ENCODE results near the gene SMIM30.
"Not testable (repeated sequence)": the region's sequence is repeated elsewhere in the genome, so short reads cannot be mapped to it uniquely, and the experiment has no call there.

SMIM30 gene, protein sequence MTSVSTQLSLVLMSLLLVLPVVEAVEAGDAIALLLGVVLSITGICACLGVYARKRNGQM

DNA sequence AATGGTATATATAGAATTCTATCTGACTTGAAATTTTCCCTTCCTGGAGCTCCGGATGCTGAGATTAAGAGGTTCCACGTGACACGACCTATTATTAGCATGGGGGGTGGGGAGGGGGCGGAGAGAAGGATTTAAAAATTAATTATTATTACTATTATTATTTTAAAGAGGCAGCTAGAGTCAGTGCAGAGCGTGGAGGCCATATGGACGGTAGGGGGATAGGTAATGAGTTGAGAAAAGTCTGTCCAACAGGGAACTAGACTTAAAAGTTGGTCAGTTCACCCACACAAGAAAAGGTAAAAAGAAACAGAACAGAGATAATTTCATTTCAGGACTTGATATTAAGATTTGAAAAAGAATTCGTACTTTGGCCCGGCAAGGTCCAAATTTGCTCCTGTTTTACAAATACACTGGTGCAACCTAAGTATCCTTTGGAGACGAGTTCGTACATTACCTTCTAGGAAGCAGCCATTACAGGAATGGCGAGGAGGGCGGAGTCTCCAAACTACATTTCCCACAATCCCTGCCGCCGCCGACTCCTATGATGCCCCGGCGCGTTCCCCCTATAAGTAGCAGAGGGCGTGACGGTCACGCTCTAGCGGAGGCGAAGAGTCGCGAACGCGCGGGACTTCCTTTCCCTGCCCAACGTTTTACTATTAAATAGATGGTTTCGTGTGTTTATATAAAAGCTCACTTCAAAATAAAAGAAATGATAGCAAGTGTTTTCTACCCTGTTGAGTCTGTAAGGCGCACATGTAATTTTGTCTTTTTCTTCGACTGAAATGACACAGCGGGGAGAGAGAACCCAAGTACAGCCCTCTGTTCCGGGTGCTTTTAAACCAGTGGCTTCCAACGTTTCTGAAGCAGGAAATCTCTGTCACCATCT is at the start of gene SMIM30:
Gene SMIM30 (minus strand): TSS at position 481 of the 886 bp plus-strand sequence. CDS start 976 bp downstream, outside the sequence.
- DNase-seq, result peak; percentile 81

DNA sequence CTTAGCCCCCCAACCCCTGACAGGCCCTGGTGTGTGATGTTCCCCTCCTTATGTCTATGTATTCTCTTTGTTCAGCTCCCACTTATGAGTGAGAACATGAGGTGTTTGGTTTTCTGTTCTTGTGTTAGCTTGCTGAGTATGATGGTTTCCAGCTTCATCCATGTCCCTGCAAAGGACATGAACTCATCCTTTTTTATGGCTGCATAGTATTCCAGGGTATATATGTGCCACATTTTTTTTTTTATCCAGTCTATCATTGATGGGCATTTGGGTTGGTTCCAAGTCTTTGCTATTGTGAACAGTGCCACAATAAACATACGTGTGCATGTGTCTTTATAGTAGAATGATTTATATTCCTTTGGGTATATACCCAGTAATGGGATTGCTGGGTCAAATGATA is 47.8 kb upstream of the SMIM30 start:
- not testable (repeated sequence) for DNase-seq

GRCh38 chr7:113161050-113161449 is 42.7 kb upstream of the SMIM30 start:
- no peak for DNase-seq

GRCh38 chr7:113159746-113160339 is 41.5 kb upstream of the SMIM30 start:
- no peak for DNase-seq

DNA sequence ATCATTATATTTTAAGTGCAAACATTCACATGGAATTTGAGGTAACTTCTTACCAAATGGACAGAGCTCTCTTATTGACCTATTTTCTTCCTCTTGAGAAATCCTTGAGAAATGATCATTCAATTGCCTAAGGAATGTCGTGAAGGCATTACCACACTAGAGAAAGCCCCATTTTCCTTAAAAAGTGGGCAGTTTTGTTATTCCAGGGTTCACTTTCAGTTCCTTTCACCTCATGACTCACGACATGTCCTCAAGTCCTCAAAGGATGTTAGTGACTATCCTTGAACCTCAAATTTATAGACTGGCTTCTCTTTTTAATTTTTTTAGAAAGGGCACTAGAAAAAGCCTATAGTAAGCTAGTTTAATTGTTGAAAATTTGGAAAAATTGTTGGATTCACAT is 40.4 kb upstream of the SMIM30 start:
- no peak for DNase-seq

DNA sequence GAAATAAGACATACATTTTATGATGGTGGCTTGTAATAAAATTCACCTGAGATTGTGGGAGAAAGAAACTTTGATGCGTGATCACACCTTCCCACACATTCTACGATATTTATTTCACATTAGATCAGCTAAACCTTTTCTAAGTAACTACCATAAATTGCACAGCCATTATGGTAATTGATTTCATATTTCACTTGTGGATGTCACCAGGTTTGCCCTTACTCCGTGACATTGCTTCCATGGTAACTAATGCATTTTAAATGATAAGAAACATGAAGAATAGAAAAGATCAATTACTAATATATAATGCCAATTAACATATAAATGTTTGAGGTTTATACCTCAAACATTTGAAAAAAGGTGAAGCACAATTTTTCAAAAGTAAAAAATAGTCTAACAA is 35.8 kb upstream of the SMIM30 start:
- no peak for DNase-seq

- DNase-seq, result no peak
Measured at GRCh38 chr7:113144817-113145216, 26.5 kb upstream of the SMIM30 start.

DNA sequence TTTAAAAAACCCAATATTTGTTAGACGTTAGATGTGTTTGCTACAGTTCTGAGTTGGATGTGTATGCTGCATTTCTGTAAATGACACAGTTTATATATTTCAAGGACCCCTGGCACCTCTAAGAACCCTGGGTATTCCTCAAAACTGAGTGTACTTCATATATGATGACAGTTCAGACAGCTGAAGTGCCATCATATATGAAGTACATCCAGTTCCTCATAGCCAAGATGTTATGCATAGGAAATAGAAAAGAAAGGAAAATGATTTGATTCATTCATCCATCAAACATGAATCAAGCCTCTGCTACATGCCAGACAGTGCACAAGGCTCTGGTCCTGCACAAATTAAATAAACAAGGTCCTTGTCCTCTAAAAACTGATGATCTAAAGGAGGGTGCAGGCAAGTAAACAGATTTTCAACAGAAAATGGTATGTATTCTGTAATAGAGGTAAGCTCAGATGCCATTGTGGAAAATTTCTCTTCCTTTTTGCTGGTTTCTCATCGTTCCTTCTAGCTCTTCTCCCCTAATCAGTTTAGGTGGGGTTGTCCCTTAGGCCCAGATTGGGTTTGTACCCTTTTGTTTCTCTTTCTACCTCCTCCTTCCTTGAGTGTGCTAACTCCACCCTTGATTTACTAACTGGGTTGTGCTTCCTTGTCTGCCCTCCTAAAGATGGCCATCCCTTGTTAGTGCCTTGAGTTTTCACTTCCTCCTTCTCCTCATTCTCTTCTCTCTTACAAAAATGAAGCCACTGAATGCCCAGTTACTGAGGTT is 25.3 kb upstream of the SMIM30 start:
- DNase-seq, result no peak

DNA sequence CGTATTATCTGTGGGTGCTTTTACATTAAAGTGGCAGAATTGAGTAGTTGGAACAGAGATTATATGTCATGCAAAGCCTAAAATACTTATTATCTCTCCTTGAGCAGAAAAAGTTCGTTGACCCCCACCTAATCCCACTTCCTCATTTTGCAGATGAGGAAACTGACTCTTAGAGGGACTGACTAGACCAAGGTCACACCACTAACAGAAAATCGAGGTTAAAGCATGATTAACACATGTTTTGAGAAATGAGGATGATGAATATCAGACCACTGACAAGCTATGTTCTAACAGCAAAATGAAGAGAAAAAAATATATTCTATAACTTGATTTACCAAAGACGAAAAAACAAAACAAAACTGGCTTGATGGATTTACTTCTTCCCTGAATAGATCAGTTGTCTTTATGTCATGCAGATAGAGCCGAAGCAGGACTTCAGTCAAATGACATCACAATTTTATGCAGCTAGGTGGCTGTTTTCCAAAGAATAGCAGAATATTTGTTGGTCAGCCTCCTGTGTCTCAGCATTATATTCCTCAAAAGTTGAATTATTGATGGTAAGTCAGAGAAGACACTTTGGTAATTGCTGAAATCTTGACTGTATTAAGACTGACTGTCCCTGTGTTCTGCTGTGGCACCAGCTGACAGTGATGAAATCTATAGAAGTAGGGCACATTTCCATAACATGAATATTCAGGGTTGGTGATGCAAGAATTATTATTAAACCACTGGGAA is 24.2 kb upstream of the SMIM30 start:
- no peak for DNase-seq

- DNase-seq, result no peak
Measured at GRCh38 chr7:113141803-113142202, 23.4 kb upstream of the SMIM30 start.

DNA sequence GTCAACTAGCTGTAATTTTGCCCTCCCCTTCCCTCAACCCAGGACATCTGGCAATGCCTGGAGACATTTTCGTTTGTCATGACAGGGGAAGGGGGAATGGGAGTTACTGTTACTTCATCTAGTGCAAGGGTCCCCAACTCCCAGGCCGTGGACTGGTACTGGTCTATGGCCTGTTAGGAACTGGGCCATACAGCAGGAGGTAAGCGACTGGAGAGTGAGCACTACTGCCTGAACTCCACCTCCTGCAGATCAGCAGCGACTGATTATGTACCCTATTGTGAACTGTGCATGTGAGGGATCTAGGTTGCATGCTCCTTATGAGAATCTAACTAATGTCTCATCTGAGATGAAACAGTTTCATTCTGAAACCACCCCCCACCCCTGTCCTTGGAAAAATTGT is 22.6 kb upstream of the SMIM30 start:
- no peak for DNase-seq

DNA sequence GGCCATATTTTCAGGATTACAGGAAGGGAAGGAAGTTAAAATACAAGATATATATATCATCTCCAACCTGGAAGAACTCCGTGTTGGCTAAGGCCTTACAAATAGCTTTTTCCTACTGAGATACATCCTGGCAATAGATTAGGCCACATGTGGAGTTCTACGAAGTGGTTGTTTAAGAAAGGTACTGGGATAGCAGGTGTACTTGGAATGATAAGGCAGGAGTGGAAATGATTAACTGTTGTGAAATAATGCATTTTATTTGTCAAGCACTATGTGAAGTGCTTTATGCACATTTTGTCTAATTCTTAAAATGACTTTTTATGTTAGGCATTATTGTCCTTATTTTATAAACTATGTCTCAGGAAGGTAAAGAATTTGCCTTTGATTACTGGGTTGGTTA is 18.9 kb upstream of the SMIM30 start:
- no peak for DNase-seq

- no peak for DNase-seq
Measured at GRCh38 chr7:113134025-113134424, 15.7 kb upstream of the SMIM30 start.

- DNase-seq, result no peak
Measured at GRCh38 chr7:113131367-113131766, 13.0 kb upstream of the SMIM30 start.

- DNase-seq, result no peak
Measured at GRCh38 chr7:113128031-113128430, 9.7 kb upstream of the SMIM30 start.

DNA sequence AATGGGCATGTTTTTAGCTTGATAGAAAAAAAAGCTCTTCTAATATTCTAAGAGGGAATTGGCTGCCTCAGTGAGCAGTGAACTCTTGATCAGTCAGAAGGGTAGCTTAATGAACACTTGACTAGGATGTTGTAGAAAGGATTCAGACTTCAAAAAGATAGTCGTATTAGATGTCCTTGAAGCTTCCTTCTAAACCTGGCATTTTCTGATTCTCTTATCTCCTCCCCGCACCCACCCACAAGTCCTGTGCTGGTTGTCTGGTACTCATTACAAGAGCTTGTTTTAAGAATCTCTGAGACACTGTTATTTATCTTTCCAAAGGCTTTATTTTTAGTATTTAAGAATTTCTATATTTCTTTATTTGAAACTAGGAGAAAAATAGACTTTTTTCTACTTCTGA is 7.4 kb upstream of the SMIM30 start:
- no peak for DNase-seq

GRCh38 chr7:113122744-113123143 is 4.4 kb upstream of the SMIM30 start:
- no peak for DNase-seq

DNA sequence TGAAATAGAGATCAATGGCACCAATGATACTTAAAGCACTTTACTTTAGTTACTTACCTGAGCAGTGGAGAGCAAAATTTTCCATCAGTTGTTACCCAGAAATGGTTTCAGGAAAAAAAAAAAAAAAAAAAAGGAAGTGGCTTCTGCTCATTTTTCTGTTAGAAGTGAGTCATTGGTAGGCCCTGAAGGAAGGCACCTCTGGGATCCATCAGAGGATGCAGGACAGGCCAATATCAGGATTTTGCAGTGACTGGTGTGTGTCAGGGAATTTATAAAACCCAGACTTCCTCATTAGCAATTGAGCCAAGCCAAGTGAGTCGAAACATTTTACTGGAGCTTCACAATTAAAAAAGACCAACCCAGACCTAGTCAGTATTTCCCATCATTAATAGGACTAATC is 2.3 kb upstream of the SMIM30 start:
- DNase-seq, result no peak

DNA sequence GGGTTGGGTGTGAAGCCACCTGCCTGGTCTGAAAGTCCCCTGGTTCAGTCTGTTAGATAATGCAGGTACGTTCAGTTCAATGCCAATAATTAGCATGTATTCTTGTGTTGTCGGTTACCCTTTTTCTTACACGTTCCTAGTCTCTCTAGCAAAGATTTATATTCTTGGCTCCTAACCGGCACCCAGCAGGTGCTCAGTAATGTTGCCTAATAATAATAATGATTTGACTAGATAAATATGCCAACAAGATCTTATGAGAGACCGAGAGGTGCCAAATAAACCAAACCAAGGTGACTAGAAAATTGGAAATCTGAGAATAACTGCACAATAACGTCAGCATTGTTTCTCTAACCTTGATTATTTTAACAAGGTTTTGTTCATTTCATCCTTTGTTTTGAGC is 1.1 kb upstream of the SMIM30 start:
- DNase-seq, result no peak

DNA sequence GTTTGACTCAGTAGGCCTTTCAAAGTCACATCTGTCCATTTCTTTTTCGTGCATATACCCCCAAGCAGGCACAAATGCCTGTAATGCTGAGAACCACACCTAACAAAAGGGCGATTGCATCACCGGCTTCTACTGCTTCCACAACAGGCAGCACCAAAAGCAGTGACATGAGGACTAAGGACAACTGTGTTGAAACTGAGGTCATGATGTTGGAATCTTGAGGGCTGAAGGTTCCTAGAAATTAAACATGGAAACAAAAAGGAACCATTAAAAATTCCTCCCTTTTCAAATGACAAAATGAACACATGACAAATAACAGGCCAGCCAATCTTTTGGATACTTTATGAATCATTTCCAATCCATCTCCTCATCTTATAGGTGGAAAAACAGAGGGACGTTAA is 980 bp downstream of the SMIM30 start:
- DNase-seq, result not testable (repeated sequence)

DNA sequence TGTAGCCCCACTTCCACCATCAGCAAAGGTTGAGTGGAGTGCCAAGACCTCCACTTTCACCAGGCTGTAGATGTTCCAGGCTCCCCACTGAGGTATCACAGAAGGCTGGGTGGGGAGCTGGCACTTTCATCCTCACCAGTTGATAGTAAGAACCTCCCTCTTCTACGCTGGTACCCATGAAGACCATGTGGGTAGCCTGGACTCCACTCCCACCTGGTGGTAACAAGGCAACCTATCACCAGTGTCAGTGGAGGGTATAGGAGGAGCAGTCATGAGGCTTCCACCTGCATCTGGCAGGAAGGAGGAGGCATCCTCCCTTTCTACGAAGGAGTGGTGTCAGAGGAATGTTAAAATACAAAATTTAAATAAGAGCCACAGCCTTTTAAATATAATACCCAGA is 4.4 kb downstream of the SMIM30 start:
- DNase-seq, result no peak

- no peak for DNase-seq
Measured at GRCh38 chr7:113109718-113110117, 8.6 kb downstream of the SMIM30 start.

DNA sequence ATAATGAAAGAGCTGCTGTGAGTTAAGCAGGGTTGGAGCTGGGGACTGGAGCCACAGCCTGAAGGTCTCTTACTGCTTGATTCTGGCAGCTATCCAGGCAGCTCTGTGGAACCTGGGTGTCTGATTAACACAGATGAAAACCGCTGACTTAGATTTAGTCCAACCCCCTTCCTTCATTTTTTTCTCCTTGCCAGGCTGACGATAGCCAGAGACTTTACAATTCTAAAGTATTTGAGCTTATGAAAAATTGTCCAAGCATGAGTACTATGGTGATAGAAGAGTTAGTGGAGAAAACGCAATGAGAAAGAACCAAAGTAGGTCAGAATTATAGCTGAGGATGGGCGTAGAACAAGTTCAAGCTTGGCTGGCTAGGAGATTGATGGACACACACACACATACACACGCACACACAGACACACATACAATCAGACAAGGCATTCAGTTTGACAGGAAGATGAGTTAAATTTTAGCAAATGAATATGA is 18.2 kb downstream of the SMIM30 start:
- peak; percentile 36 for DNase-seq
